Stimulated activated CD8-positive, alpha-beta memory T cell treated with anti-CD3 and anti-CD28 coated beads, Interleukin-15, amount 100 ng/mL, for 48 hours (primary cell): ENCODE results near the gene ASB12.
A peak's percentile ranks its signal among the peaks of the same experiment; 100 is the strongest.
"Not testable (repeated sequence)": the region's sequence is repeated elsewhere in the genome, so short reads cannot be mapped to it uniquely, and the experiment has no call there.

Experiments
- DNase-seq, 2 donors: peaks; one replicate each; pipeline ENCODE4 v3.0.0-alpha.2; 2020; ENCODE audit warnings: low read depth in 2 of 2

The ASB12 gene, protein sequence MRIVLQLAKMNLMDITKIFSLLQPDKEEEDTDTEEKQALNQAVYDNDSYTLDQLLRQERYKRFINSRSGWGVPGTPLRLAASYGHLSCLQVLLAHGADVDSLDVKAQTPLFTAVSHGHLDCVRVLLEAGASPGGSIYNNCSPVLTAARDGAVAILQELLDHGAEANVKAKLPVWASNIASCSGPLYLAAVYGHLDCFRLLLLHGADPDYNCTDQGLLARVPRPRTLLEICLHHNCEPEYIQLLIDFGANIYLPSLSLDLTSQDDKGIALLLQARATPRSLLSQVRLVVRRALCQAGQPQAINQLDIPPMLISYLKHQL

DNA sequence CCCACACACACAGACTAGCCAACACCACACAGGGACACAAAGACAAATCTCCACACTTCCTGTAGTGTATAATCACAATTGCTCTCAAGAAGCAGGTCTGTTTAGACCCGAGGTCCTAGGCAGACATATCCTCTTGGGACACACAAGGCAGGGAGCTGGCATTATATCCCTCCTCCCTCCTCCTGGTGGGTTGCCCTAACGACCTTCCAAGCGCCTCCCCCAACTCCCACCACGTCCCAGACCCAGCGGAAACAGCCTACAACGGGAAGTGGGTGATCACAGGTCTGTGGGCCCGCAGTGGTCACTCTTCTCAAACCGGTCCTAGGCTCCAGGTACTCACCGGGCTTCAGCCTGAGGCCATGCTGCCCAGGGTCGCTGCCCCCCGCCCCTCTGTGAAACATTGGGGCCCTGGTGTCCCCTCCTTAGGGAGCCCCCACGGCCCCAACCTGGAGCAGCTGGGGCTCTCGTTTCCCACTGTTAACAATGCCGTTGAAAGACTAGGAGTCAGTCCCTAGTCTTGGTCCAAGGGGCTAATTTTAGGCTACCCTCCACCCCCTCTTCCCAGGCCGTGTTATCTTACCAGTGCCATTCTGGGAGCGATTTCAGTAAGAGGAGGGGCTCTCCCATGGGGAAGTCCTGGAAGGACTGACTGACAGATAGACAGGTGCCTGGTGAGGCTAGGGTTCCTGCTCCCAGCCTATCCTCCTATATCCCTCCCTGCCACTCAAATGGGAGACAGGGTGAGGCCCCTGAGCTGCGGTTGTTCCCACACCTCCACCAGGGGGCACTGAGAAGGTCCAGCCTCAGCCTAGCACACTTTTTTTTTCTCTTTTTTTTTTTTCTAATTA lies at the start of gene ASB12:
Gene ASB12 (minus strand): TSS at position 485 of the 848 bp plus-strand sequence. CDS start 4,957 bp downstream, outside the sequence.
- DNase-seq, result no peak

DNA sequence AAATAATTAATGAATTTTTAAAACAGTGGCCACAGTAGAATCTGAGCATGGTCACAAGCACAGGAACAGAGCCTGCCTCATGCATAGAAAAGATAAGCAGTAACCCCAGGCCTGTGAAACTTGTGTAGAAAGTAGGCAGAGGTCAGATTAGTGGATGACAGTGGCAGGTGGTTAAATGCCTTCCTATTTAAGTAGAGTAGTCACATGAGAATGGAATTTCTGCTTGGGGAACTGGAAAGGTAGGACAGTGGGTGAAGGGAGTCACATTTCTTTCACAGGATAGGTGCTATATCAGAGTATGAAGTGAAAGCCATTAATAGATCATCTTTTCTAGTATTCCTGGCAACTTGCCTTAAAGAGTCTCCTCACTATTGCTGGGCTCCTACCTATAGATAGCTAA lies 34.9 kb upstream of the ASB12 start:
- no peak for DNase-seq

DNA sequence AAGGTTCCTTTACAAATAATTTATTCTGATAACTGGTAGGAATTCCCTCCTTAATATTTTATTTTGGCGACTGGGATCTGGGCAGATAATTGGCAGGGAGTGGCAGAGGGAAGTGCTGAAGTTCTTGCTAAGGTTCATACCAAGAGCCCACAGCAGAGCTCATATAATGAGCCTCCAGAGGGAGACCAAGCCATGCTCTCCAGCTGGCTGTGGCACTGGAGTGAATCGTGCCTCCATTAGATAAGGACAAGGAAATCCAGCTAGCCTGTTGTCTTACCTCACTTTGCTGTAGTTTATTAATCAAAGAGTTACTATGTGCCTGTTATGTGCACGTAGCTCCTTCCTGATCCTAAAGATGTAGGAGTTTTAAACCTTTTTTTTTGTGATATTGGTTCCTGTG lies 1.3 kb downstream of the ASB12 start:
- no peak for DNase-seq

DNA sequence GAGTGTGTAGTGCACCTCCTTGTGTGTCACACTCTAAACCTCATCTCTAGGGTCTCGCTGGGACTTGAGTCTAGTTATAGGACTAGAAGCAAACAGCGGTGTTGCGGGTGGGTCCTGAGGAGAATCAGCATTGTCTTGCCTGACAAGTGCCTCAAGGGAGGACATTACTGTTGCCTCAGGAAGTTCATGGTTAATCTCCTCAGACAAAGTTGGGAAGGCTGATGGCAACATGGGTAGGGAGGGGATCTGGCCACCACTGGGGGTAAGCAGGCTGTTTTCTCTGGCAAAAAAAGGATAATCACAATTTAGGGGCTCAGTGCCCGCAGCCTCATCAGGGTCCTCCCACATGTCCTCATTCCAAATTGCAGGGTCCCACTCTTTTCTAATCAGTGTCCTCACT lies 12.4 kb downstream of the ASB12 start:
- no peak for DNase-seq

DNA sequence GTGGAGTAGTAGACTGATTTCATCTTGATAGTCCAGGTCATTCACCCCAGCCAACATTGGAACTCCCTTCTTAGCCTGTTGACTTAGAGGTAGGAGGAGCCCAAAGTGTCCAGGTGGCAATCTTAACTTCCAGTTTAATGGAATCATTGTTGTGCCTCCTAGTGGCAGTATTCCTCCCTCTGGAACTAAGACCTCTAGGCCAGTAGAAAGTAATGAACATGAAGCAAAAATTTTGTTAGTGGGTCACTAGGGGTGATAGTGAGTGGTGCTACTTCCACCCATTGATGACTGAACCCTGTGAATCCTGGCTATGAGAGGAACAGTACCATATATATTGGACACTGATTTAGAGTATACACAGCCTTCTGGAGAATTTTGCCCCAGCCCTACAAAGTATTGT lies 16.4 kb downstream of the ASB12 start:
- DNase-seq, result not testable (repeated sequence)

DNA sequence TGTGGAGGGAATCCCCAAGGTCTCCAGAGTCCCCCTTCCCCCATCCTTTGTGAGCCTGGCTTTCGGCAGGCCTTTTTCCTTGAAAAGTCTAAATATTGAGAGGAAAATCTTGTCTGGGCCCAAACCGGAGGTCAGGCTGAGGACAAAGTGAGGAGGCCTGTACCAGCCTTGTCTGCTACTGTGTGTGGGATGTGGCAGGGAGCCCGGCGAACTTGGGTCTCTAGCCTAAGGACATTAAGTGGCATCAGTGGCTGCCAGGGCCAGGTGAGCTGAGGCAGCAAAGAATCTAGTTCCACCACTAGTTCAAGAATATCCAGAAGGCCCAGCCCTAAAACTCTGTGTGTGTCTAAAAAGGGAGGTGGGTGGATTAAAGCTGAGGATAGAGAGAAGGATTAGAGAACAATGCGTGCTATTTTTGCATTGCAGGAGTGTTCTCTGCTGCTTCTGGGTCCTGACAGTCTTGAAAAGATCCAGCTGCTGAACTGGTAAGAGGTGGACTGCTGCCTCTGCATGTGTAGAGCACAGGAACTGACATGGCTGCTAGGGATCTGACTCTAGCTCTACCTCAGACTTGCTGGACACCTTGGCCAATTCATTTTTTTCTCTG lies 23.7 kb downstream of the ASB12 start:
- DNase-seq, result no peak

DNA sequence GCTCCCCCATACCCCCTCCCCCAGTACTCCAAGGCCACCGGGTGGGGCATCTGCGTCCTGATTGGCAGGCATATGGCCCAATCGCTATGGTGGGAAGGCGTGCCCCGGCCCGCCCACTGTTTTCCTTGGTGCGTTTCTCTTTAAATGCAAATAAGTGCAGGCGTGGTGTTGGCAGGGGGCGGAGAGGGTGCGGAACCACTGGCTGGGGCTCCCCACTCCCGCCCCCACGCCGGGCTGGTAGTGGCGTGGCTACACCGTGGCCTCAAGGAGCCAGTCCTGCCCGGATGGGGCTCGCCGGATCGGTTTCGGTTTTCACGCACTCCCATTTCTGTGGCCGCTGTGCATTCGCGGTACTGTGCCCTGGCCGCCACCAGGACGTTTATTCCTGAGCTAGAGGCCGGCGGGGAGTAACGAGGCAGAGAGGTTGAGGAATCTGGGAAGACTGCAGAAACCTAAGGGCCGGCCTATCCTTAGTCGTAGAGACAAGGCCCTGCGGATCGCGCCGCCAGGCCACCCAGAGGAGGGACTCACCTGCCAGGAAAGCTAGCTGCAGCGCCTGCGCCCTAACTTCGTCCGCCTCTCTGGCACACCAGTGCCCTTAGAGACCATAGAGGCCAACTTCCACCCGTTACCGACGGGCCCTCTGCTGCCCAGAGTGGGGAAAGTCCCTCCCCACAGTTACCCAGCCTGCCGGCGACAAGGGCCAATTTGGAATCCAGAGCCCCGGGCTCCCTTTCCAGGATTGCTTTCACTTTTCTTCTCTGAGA lies 24.5 kb downstream of the ASB12 start:
- DNase-seq, result peak; percentile 70 to 75

DNA sequence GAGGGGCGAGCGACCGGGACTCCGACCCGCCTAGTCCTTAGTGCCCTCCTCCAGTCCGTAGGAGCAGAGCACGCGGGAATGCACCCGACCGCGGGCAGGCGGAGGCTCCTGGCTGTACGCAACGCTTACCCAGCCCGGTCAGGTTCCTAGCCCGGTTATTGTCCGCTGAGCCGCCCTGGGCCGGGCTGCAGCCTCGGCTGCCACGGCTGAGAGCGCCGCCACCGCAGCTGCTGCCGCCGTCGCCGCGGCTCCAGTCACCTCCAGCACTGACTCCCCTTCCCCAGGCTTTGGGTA lies 25.0 kb downstream of the ASB12 start, which contains the start of gene AMER1:
Gene AMER1 (minus strand): TSS at position 268 of the 294 bp plus-strand sequence. CDS start 12,422 bp downstream, outside the sequence.
- no peak for DNase-seq

DNA sequence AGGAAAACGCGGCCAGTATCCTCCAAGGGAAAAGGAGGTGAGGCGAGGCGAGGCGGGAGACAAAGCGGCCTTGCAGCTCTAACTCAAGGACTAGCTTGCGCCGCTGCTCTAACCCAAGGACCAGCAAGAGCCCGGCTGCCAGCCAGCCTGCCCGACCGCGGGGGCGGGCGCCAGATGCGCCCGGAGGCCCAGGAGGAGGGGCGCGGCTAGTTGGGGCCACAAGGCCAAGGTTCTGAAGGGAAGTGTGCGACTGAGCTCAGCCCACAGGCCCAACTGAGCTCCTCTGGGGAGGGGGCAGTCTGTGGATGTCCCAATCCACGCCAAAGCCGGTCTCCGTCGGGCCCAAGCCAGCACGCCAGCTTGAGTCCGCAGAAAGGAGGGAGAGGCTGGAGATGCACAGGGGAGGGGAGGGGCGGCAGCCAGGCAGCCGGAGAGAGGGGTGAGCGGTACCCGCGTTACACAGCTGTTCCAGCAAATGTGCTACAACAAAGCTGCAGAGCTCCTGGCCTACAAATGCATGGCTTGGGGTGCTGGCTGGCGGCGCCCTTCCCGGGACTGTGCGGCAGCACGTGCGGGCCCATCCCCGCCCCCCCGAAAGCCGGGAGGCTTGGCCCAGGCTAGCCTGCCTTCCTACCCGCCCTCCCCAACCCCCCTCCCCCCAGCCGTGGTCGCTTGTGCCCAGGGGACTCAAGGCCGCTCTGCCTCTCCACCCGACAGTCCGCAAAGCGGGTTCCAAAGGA lies 25.5 kb downstream of the ASB12 start:
- DNase-seq, result peak; percentile 1

DNA sequence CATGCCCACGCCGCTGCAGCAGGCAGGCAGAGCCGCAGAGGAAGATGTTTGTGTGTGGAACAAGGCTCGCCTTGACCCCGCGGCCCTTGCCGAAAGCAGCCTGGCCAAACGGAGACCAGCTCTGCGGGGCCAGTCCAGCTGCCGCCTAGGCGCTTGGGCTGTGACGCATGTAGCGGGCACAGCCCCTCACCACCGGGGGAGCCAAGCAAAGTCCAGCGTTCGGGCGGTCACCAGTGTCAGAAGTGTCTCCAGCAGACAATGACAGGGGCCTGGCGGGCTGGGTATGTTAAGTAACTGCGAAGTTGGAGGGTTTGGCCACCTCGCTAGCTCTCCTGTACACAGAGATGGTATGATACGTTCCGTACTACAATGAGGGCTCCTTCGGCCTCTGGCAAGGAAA lies 26.2 kb downstream of the ASB12 start:
- DNase-seq, result no peak

DNA sequence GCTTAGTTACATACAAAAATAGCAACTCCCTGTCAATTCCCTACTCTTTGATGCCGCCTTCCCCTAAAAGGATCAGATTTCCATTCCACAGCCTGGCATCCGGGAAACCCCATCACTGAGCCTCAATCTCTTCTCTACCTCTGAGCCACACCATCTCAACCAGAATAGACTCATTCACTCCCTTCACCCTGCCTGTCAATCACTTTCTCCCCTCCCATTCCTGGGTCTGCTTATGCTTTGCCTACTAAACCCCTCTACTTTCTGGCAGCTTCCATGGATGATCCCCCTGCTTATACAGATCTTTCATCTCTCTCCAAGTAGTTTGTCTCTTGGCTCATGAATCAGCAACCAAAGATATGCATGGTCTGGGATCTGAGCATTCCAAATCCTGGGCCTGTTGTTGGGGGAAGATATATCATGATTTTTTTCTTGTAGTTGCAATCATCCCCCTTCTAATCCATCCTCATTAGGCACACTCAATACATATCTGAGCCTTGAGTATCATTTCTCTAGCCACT lies 27.5 kb downstream of the ASB12 start:
- DNase-seq, result no peak

DNA sequence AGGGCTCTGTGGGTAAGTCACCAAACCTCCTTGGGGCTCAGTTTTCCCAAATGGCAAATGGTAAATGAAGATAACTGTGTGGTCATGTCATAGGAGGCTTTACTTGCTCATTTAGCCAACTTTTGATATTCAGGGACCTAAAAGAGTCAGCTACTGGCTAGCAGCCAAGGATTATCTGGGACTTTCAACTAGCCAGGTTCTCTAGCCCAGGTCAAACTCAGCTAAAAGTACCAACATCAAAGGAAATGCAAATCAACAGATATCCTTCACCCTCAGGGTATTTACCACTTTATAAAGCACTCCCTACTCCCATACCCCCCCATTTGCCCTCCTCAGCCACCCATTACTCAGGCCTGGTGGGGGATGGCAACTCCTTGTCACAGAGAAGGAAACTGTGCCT lies 32.4 kb downstream of the ASB12 start:
- DNase-seq, result no peak

DNA sequence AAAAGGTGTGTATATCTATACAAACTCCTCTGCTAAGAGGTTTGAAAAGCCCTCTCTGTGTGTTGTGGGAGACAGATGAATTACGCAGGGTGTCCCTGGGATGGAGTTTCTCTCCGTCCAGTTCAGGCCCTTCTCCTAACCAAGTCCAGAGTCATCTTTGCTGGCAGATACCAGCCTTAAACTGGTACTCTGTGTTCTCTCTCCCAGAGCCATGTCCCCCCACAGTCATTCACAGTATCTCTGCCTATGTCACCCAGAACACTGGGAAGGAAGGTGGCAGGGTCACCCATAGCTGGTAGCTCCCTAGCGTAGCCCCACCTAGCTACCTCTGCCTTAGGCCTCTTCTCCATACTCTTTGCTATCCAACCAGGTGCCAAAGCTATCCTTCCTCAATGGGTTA lies 33.8 kb downstream of the ASB12 start:
- DNase-seq, result no peak

DNA sequence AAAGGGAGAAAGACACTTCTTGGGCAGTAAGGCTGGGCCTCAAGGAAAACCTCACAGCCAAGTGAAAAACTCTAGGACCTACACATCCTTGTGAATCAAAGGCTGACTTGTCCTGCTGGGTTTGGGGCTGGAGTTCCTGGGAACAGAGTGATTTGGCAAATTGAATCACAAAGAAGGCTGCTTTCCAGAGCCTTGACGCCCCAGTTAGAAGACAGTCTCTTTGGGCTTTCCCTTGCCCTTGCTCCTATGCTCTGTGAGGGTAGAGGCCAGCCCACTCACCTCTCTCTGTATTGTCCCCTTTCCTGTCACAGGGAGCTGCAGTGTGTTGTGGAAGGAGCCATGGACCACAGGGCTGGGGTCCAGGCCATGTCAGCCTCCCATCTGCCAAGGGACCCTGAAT lies 34.5 kb downstream of the ASB12 start:
- DNase-seq, result no peak

DNA sequence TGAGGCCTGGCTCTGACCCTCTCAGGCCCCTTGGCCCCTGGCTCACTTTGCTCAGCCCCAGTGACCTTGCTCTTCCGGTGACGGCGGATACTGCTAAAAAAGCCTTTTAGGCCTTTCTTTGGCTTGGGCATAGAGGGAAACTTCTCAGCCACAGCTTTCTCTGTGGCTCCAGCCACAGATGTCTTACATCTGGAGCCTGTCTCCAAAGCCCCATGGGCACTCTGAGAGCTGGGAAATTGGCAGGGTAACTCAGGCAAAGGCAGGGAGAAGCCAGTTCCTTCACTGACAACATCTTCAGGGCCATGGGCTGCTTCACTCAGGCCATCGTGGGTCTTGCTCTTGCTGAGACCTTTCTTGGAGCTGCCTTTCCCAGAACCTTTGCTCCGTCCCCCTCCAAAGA lies 37.7 kb downstream of the ASB12 start:
- no peak for DNase-seq

DNA sequence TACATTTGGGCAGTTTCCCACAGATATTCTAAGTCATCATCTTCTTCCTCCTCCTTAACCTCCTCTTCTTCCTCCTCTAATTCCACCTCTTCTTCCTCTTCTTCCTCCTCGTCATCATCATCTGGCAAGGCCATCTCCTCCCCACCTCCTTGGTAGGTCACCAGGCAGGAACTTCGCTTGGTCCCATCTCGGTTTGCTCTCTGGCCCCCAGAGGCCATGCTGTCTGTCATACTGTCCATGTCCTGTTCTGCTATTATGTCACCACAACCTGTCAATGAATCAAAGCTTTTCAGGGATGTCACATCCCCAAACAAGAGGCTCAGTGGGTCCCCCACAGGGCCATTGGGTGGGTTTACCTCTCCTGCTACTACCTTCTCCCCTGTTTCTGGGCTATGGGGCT lies 38.4 kb downstream of the ASB12 start:
- DNase-seq, result no peak

DNA sequence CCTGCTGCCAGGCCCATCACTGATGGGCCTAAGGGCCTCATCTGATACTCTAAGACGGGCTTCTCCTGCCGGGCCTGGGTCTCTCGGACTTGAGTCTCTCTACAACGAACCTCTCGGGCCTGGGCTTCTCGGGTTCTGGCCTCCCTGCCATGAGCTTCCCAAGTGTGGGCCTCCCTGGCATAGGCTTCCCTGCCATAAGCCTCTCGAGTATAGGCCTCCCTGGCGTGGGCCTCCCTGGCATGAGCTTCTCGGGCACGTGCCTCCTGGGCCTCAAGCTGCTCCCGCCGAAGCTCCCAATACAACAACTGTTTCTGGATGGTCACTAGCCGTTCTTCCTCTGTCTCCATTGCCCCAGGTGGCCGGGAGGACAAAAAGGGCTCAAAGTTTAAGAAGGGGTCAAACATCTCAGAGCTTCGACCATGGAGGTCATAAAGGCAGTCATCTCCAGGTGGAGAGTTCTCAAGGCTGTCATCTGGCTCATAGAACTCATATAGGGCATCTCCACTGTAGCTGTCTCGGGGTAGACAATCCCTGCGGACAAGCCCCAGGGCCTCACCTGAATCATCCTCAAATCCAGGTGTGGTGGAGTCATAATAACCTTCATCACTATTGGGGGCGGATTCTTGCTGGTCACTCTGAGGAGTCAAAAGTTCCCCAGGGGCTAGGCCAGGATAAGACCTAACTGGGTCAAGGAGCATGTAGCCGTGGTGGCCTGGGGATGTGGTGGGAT lies 39.0 kb downstream of the ASB12 start:
- no peak for DNase-seq

DNA sequence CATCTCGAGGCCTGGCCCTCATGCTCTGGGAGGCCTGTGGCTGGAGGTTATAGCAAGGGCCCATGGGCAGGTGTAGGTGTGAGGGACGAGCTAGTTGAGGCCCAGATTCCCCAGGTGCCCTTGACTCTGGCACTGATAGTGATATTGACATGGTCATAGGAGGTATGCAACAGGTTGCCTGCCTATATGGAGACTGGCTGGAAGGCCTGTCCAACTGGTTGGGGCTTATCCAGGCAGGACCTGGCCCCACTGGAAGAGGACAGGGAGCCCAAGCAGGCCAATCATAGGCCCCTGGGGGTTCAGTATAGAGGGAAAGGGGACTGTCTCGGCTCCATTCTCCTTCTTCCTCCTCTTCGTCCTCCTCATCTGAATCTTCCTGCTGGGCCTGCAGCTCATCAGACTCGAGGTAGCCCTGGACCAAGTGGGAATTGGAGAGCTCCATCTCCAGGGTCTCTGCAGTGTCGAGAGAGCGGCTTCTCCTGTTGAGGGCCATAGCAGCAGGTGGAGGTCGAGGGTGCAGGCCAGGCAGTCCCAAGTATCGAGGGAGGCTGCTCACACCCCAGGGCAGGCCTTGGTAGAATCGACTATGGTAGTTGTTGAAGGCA lies 40.2 kb downstream of the ASB12 start:
- no peak for DNase-seq

DNA sequence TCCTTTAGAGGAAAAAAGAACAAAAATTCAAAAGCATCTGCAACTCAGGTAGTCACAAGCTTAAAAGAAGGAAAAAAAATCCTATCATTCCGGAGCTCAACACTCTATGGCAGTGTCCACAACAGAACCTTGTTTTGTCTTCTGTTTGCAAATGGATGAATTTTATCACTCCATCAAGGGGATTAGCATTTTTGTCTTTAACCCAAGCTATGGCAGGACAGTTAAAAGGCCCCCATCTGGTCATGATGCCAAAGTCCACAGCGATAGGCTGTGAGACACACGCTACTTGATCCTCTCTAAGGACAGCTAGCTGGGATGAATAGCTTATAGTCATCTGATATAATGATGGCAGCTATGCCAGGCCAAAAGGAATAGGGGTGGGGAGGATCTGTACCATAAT lies 41.5 kb downstream of the ASB12 start:
- DNase-seq, result no peak

DNA sequence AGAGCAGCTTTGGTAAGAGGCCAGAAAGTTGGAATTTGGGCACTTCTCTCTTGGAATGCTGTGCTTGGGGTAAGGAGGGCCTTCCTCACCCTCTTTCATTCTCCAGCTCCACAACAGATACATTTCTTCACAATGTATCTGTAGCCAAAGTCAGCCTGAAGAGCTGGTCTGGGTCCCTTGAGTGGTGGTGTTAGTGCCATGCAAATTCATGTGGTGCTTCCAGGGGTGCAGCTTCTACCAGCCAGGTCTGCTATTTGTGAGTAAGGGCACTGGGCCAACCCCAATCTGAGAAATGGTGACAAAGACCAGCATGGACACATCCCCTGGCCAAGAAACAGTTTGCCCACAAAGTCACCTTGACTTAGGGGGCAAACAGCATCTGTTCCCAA lies 42.7 kb downstream of the ASB12 start:
- no peak for DNase-seq
